Fibroblast of mammary gland (primary cell): Measurements from ENCODE around the gene TMPRSS15.

ENCODE experiments used
- DNase-seq: peaks from one replicate; pipeline ENCODE4 v3.0.0-alpha.2; 2010; ENCODE audit warnings: low read depth
- H3K4me3 ChIP-seq: 2 replicates; pipeline ENCODE4 v1.5.1; 2011; ENCODE audit warnings: low read depth, mild to moderate bottlenecking, low read length, moderate library complexity; ENCODE audit not compliant: control insufficient read depth
- TF ChIP-seq, protein P1 (sequence below): conservative IDR thresholded peaks from 2 replicates; pipeline ENCODE4 v1.5.1; 2011; ENCODE audit warnings: low read depth, low read length, inconsistent platforms; ENCODE audit not compliant: control insufficient read depth, insufficient read depth

Gene TMPRSS15

DNA sequence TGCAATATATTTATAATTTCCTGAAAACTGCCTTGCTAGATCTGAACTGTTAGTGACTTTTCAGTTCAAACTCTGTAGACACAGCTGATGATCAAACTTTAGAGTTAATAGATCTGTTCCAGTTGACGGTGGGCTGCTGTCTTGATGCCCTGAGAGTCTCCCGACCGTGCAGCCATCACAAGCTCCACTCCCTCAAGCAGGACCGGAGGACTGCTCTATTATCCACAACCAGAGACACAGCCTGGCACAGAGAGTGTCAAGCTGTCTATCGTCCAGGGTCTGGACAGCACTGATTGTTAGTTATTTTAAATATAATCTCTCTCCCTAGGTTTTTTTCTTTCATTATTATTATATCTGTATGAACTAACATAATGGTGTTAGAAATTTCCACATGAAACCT is 150.9 kb downstream of the TMPRSS15 start:
- DNase-seq: no peak
- H3K4me3 ChIP-seq: no peak overlapping the region

DNA sequence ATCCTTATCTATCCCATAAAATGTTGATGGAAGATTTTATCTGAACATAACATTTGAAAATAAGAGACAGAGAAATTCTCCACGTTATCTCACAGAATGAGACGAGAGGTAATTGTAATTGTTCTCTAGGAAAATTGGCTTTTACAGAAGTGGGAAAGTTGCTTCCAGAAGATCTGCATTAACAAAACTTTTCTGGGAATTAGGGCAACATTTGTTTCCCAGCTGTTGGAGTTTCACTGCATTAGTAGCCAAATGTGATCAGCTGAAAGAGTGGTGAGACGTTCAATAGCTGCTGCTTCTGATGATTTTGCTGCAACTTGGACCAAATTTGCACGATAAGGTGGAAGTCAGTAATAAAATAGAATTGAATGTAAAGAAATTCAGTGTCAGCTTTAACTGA is 151.3 kb downstream of the TMPRSS15 start:
- H3K4me3 ChIP-seq: no peak overlapping the region
- TF ChIP-seq, protein P1, sequence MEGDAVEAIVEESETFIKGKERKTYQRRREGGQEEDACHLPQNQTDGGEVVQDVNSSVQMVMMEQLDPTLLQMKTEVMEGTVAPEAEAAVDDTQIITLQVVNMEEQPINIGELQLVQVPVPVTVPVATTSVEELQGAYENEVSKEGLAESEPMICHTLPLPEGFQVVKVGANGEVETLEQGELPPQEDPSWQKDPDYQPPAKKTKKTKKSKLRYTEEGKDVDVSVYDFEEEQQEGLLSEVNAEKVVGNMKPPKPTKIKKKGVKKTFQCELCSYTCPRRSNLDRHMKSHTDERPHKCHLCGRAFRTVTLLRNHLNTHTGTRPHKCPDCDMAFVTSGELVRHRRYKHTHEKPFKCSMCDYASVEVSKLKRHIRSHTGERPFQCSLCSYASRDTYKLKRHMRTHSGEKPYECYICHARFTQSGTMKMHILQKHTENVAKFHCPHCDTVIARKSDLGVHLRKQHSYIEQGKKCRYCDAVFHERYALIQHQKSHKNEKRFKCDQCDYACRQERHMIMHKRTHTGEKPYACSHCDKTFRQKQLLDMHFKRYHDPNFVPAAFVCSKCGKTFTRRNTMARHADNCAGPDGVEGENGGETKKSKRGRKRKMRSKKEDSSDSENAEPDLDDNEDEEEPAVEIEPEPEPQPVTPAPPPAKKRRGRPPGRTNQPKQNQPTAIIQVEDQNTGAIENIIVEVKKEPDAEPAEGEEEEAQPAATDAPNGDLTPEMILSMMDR: no peak
- DNase-seq: no peak

More for the DNA sequence above, 150.9 kb downstream of the TMPRSS15 start:
- TF ChIP-seq, protein P1: no peak

DNA sequence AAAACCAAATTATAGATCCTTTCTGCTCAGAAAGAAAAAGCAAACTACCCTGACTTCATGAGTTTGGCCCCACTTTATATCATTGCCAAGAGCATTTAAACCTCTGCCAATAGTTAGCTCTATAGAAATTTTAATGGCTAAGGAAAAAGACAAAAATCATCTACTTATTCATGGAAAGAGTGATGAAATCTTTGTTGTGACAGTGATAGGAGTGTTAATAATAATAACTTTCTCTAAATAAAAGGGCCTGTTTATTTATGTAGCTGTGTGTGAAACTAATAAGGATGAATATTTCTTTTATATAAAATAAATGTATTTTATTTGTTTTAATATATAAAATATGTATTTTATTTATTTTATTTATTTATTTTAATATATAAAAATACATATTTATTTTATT is 152.5 kb downstream of the TMPRSS15 start:
- H3K4me3 ChIP-seq: no peak overlapping the region
- DNase-seq: no peak
- TF ChIP-seq, protein P1: no peak

DNA sequence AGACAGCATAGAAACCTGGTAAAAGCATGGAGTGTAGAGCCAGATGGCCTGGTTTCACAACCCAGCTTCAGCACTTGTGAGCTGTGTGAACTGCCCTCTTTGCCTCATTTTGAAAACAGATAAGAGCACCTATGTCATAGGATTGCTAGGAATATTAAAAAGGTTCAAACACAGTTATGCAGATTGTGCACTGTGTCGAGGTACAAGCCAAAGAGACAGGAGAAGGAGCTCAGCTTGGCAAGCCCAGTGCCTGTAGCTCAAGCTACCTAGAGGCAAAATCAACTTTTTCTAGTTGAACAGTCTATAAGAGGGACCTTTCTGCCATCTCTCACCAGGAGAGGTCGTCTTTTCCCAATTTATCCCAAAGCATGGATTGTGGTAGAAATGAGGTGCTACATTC is 153.9 kb downstream of the TMPRSS15 start:
- H3K4me3 ChIP-seq: no peak overlapping the region
- DNase-seq: no peak
- TF ChIP-seq, protein P1: no peak

DNA sequence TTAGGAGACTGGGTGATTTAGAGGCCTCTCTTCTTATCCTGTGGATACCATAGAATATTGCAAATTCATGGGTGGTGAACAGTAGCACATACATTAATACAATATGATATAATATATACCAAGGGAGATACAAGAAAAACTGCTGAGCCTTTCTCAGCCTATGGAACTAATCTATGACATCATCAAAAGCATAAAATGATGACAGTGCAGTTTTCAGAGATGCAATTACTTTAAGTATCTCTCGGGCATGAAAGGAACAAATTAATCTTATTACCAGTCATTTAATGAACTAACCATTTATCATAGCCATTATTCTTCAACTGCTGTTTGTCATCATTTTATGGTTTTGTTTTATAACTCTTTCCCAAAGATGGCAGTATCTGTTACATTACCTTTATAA is 155.4 kb downstream of the TMPRSS15 start:
- no peak for DNase-seq
- TF ChIP-seq, protein P1: no peak
- H3K4me3 ChIP-seq: no peak overlapping the region

DNA sequence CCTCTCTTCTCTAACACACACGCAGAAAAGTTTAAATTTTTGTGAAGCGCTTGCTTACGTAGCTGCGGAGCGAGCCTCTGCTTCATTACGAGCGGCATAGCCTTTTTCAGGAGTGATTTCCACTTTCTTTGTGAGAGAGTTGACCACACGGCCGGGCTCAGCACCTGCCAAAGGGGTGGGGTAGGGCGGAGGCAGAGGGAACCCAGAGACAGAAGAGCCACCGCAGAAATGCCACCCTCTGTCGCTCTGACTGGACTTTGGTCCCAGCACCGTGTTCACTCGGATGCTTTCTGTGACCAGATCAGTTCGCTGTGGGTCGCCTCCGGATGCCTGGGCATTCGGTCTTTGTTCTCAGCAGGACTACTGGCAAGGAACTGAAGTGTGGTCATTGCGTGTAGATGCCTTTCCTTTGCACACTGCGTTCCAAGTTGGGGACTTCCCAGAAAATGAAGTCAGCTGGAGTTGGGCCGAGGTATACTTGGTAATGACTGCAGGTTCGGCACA is 158.1 kb downstream of the TMPRSS15 start:
- no peak overlapping the region for H3K4me3 ChIP-seq
- no peak for DNase-seq
- TF ChIP-seq, protein P1: no peak
